GM19455 (cell line): ENCODE measurements around the gene C1S.
"Not testable (repeated sequence)": the region's sequence is repeated elsewhere in the genome, so short reads cannot be mapped to it uniquely, and the experiment has no call there.

Source experiments
- ATAC-seq: cut with Tn5 transposase; IDR thresholded peaks from one replicate; pipeline ENCODE4 v1.9.1; 2021; ENCODE audit not compliant: unreplicated experiment

C1S gene

DNA sequence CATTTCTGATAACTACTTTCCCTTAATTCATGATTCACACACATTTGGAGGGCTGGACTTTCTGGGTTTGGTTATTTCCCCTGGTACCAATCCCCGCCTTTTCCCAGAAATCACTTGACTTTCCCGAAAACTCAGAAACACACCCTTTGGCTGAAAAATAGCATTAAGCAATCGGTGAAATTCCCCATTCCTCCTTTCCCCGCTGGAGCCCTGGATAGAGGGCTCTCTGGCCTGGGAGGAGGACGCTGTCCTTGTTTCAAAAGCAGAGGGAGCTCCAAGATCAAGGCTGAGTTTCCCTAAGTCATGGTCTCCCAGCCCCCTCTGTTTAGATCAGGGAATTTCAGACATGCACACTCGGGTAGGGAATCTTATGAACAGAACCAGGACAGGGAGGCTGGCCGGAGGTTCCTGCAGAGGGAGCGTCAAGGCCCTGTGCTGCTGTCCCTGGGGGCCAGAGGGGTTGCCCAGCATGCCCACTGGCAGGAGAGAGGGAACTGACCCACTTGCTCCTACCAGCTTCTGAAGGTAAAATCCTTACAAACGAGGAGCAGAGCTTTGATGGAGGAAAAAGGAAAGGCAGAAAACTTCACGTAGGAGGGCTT is at the start of gene C1S:
Gene C1S, plus strand, starts transcription at position 366 of the 602 bp plus-strand sequence. CDS start 1,195 bp downstream, outside the sequence.
- no peak for ATAC-seq

DNA sequence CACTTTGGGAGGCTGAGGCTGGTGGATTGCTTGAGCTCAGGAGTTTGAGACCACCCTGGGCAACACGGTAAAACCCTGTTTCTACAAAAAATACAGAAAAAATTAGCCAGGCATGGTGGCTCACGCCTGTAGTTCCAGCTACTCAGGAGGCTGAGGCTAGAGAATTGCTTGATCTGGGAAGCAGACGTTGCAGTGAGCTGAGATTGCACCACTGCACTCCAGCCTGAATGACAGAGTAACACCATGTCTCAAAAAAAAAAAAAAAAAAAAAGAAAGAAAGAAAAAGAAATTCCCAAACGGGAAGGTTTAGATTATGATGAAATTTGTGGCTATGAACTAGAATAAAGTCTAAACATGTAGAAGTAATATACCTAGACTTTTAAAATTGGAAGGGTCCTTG is 49.1 kb upstream of the C1S start:
- not testable (repeated sequence) for ATAC-seq

DNA sequence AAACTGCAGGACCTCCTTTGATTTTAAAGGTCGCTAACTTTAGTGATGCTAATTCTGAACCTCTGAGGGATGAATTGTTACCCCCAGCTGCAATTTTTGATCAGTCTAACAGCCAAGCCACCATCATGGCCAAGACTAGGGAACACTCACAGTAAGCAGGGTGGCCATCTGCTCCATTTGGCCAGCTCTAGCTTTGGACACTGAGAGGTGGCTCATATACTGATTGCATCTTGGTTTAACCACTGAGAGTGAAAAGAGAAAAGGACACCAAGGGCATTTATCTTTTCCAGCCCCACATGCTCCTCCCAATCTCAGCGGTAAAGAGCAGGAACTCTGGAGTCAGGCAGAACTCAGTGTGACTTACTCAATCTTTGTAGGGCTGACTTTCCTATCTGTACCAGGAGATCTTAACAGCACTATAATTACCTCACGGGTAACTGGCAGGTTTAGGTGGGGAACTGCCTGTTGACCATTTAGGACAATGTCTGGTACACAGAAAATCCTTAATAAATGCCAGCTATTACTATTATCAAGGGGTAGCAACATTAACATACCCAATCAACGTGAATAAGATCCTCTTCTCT is 48.4 kb upstream of the C1S start:
- ATAC-seq = no peak

DNA sequence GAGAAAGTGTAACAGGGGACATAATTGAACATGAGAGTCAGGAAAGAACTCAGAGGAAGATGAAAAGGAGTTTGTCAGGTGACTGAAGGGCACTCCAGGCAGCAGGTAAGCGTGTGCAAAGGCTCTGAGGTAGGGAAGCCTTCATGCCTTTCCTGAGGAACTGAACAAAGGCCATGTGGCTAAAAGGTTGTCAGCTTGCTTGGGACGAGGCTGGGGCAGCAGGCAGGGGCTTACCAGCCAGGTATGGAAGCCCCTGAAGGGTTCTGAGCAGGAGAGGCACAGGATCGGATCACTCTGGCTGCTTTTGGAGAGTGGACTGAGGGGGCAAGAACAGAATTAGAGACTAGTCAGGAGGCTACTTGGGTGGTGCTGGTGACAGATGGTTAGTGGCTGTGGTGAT is 47.4 kb upstream of the C1S start:
- ATAC-seq = no peak

DNA sequence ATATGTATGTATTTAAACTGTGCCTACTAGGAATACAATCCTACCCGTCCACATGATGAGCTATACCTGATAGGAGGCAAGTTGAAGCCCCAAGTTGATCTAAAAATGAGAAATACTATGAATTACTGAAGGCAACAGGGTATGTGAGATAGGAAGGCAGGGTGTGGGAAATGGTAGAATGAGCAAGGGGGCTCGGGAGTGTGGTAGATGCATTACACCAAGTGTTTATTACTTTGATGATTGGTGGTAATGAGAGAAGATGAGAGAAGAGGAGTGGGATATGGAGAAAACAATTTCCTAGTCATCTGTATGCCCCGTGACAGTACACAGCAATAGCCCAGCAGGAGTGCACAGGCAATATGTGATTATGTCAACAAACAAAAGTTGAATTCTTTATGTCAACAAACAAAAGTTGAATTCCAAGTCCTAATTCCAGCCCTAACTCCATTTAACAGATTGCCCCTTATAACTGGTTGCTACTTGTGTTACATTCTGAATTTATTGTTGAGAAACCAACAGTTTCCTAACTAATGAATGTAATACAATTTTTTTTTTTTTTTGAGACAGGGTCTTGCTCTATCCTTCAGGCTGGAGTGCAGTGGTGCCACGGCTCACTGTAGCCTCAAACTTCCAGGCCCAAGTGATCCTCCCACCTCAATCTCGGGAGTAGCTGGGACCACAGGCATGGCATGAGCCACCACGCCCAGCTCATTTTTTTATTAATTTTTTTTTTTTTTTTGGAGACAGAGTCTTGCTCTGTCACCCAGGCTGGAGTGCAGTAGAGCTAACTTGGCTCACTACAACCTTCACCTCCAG is 44.8 kb upstream of the C1S start:
- ATAC-seq = no peak

DNA sequence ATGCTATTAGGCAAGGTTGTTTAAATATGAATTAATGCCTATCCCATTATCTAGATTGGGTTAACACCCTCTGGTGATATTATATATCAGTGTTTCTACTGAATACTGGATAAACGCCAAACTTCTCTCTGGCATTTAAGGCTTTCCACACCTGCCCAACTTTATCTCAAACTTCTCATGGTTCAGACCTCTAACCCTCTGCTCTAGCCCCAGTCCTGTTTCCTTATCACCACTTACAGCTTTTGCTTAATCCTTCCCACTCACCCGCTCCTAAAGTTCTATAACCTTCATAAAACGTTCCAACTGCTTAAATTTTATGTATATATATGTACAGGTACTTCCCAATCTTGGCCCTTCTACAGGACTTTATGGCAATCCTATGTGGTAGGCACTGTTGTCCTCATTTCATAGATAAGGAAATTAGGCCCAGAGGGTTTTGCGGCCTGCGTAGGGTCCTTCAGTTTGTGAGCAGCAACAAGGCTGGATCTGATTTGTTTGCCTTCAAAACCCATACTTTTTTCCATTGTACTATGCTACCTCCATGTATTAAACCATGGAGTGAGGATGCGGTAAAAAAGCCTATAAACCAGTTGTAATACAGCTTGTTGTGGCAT is 43.5 kb upstream of the C1S start:
- ATAC-seq = no peak

DNA sequence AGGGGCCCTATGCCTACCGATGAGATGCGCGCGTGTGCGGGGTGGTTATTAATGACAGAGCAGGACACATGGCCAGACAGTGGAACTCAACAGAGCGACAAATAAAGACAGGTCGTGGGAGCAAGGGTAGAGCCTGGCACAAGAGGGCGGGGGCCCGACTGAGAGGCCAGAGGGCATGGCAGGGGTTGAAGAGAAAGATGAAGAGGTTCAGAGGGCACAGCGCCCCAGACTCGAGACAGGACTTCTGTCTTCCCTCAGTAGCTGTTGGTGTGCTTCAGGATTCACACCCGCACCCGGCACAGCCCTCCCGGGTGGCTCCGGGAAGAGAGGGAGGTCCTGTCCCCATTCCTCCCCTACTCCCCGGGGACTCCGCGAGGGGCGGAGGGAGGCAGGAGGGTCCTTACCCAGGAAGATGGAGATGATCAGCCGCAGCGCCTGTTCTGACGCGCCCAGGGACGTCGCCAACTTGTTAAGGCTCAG is 42.6 kb upstream of the C1S start:
- ATAC-seq = peak; percentile 27

DNA sequence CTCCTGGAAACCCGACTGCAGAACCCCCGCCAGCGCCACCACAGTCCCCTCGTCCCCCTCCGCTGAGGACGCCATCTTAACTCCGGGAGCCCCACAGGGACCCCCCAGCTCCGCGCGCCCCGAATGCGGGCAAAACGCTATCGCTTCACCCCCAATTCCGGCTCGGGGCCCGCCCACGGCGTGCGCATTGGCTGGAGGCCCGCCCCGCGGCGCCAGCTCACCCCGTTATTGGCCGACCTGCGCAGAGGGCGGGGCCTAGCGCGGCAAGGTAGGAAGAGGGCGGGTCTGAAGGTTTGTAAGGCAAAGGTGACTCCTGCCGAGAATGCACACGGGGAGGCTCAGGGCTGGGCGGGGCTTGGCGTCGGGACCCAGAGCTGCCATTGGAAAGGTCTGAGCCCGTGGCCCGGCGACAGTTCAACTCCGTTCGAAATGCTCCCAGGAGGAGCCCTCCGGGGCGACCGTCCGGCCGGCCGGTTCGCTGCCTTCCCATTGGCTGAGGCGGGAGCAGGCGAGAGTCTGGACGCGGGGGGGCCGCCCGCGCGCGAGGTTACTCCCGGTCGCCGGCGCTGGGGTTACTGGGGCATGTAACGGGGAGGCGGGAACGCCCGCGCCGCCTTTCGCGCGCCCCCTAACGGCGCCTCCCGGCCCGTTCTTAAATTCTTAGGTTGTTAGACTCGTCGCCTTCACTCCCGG is 42.0 kb upstream of the C1S start, which contains the start of gene LPCAT3:
Gene LPCAT3, minus strand, starts transcription at position 127 of the 693 bp plus-strand sequence. Its CDS starts 52 bp downstream, at position 75.
- peak; percentile 95 for ATAC-seq

DNA sequence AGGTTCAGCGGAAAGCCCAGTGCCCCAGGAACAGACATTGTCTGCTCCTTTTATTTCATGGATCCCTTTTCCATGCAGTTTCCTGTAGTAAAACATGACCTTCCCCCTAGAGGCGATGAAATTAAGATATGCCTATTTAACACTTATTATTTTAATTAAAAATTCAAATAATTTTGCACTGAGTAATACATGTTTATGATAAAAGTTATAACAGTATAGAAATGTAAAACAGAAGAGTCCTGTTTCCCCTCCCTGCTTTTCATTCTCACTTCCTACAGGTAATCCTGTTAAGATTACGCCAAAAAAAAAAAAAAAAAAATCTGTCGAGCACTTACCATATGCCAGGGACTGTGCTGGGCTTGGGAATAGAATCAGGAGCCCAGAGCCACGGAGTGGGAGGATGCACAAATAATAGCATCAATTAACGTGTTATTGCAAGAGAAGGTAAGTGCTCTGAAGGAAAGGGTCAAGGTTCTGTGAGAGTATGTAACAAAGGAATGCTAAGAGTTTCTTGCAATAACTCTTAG is 41.4 kb upstream of the C1S start:
- no peak for ATAC-seq

DNA sequence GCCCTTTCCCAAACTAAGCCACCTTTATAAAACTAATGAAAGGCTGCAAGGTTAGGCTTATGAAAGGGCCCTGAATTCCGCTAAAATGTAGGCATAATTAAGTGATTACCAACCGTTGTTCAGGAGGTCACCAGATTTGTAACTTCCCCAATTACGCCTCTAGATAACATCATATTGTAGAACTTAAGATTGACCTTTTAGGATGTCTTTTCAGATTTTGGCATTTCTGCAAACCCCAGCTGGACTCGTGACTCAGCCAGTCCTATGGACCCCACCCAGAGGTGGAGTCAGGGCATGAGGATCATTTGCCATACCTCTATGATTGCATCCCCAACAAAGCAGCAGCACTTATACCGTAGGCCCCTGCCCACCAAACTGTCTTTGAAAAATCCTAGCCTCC is 38.6 kb upstream of the C1S start:
- ATAC-seq = no peak

DNA sequence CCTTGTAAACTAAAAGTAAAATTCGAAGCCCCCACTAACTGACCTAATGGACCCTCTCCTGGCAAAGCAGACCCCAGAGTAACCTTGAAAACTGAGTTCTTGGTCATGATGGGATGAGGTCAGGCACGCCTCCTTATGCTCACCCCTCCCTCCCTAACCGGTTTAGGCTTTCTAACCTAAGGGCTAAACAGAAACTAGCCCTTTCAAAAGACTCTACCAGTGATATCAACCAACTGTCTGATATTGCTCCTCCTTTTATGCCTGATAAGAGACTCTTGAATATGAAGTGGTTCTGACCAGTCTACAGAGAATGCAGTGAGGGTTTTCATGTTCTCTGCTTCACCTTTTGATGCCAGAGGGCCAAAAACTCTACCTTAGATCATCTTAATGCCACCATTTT is 37.4 kb upstream of the C1S start:
- ATAC-seq = no peak

DNA sequence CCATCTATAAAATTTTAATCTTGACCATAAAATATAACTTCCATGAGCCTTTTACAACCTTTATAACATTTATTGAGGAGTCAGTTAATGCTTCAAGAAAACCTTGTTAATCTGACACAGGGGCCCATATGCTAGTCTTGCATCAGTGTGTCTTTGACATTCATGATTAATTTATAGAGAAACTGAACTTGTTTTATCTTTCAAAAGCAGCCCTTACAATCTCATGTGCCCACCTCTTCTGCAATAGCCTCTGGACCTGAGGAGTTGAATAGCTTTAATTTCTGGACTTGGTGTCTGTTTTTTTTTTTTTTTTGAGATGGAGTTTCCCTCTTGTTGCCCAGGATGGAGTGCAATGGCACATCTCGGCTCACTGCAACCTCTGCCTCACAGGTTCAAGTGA is 33.7 kb upstream of the C1S start:
- no peak for ATAC-seq

DNA sequence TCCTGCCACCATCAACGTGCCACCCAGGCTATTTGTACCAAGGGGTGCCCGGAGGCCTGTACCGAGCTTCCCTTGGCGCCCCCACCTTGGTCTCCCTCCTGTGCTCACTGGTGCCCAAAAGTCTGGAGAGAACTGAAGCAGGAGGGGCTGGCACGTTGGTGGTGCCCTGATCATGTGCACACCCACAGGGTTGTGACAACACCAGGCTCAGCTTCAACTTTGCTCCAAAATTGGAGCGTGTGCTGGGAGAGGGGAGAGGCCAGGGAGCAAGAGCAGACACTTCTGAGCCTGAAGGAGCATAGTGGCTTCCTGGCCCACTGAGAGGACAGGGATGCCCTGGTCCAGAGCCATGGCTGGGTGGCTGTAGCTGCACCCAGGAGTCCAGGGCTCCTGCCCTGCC is 29.2 kb upstream of the C1S start:
- no peak for ATAC-seq

DNA sequence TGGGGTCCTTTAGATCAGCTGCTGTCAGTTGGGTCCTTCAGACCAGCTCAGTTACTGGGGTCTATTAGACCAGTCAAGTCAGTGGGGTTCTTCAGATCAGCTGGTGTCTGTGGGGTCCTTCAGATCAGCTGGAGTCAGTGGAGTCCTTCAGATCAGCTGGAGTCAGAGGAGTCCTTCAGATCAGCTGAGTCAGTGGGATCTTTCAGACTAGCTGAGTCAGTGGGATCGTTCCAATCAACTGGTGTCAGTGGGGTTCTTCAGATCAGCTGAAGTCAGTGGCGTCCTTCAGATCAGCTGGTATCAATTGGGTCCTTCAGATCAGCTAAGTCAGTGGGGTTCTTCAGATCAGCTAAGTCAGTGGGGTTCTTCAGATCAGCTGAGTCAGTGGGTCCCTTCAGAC is 27.5 kb upstream of the C1S start:
- ATAC-seq = no peak

DNA sequence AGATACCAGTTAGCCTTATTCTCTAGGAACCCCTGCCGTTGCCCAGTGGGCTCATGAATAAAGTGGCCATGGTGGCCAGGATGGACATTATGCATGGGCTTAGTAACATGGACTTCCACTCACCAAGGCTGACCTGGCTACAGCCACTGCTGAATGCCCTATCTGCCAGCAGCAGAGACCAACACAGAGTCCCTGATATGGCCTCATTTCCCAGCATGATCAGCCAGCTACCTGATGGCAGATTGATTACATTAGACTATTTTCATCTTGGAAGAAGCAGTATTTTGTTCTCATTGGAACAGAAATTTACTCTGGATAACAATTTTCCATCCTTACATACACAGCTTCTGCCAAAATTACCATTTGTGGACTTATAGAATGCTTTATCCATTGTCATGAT is 26.1 kb upstream of the C1S start:
- no peak for ATAC-seq

DNA sequence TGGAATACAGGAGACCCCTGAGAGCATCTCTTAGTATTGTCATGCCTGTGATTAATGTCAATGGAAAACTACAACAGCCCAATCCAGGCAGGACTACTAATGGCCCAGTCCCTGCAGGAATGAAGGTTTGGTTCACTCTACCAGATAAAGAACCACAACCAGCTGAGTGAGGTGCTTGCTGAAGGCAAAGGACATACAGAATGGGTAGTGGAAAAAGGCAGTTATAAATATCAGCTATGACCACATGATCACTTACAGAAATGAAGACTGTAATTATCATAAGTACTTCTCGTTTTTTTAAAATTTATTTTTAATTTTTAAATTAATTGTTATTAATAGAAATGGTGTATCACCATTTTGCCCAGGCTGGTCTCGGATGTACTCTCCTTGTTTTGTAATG is 25.1 kb upstream of the C1S start:
- ATAC-seq = no peak

DNA sequence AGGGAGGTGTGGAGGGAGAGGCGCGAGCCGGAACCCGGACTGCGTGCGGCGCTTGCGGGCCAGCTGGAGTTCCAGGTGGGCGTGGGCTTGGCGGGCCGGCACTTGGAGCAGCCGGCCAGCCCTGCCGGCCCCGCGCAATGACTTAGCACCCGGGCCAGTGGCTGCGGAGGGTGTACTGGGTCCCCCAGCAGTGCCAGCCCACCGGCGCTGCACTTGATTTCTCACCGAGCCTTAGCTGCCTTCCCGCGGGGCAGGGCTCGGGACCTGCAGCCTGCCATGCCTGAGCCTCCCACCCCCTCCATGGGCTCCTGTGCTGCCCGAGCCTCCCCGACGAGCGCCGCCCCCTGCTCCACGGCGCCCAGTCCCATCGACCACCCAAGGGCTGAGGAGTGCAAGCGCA is 23.1 kb upstream of the C1S start:
- ATAC-seq = not testable (repeated sequence)

DNA sequence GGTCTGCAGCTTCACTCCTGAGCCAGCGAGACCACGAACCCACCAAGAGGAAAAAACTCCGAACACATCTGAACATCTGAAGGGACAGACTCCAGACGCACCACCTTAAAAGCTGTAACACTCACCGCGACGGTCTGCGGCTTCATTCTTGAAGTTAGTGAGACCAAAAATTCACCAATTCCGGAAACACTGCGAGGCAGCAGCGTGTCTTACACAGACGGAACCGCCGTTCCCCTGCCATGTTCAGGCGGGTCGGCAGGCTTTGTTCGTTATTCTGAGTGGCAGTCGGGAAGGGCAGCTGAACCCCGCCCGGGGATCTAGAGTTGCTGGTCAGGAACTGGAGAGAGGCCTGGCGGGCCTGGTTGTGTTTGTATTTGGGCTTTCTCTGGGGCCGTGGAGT is 21.9 kb upstream of the C1S start:
- ATAC-seq = no peak

DNA sequence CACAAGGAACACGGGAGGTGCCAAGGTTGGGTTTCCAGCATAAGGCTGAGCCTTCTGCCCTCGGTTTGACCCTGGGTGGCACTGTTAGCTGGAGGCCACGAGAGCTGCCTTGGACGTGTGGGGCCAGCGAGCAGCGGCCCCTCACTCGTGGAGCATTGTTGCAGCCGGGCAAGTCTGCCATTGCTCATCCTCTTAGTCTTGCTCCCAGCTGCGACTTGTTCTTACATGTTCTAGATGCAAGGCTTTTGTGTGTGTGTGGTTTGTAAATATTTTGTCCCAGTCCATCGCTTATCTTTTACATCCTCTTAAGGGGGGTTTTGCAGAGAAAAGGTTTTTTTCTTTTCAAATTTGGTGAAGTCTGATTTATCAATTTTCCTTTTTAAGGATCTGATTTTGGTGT is 21.1 kb upstream of the C1S start:
- ATAC-seq = no peak

DNA sequence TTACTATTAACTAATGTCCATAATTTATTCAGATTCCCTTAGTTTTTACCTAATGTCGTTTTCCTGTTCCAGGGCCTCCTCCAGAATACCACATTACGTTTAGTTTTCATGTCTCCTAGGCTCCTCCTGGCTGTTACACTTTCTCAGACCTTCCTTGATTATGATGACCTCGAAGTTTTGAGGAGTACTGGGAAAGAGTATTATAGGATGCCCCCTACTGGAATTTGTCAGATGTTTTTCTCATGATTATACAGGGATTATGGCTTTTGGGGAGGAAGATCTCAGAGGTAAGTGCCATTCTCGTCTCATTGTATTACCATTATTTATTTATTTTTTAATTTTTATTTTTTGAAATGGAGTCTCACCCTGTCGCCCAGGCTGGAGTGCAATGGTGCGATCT is 17.7 kb upstream of the C1S start:
- no peak for ATAC-seq

DNA sequence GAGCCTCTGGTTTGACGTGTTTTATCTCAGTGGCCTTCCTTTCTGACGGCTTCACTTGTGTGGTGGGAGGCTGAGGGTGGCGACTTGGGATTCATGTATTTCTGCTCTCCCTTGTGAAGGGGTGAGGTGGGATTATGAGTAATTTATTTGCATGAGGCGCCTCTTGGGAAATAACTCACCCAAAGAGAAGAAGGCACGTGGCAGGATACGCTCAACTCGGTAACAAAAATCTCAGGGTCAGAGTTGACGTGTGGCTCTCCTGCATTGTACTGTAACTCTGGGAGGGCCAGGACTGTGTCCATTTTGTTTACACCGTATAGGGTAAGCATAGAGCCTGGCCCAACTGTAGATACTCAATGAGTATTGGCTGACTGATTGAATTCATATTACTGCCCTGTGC is 14.6 kb upstream of the C1S start:
- no peak for ATAC-seq
